Naive B cell (primary cell): ENCODE results near the gene SMIM41. TPM values are rescaled to one million over a fixed set of nuclear protein-coding genes. Genes with fewer than 3 reads are reported as not detected.
"Not testable (repeated sequence)": the region's sequence is repeated elsewhere in the genome, so short reads cannot be mapped to it uniquely, and the experiment has no call there.

Experiments
- ATAC-seq, 2 donors: fragments of 150-1000 bp; cut with Tn5 transposase; 2 replicates each; pipeline ENCODE4 v1.10.0; 2021; ENCODE audit warnings: low read depth in 2 of 2, mild to moderate bottlenecking in 2 of 2, moderate library complexity in 2 of 2
- DNase-seq: peaks from one replicate; pipeline ENCODE4 v3.0.0; 2022
- H3K27ac Mint-ChIP-seq, 6 donors: one replicate each; pipeline ENCODE4 v1.8.0; 2020 to 2022; ENCODE audit warnings: mild to moderate bottlenecking in 6 of 6, mixed read lengths in 6 of 6, moderate library complexity in 5 of 6, inconsistent platforms in 2 of 6
- H3K27me3 Mint-ChIP-seq, 3 donors: one replicate each; pipeline ENCODE4 v1.8.0; 2021 to 2022; ENCODE audit warnings: mixed read lengths in 3 of 3, mild to moderate bottlenecking in 1 of 3
- H3K36me3 Mint-ChIP-seq, 2 donors: one replicate each; pipeline ENCODE4 v1.8.0; 2020 to 2022; ENCODE audit warnings: mixed read lengths in 2 of 2, inconsistent platforms in 1 of 2, mild to moderate bottlenecking in 1 of 2
- H3K4me1 Mint-ChIP-seq, 3 donors: one replicate each; pipeline ENCODE4 v1.8.0; 2020 to 2022; ENCODE audit warnings: mixed read lengths in 3 of 3, inconsistent platforms in 1 of 3, mild to moderate bottlenecking in 1 of 3, moderate library complexity in 1 of 3
- H3K4me3 Mint-ChIP-seq, 8 donors: one replicate each; pipeline ENCODE4 v1.8.0; 2020 to 2022; ENCODE audit warnings: mild to moderate bottlenecking in 8 of 8, mixed read lengths in 8 of 8, moderate library complexity in 8 of 8, inconsistent platforms in 2 of 8
- H3K9me3 Mint-ChIP-seq, 7 donors: one replicate each; pipeline ENCODE4 v1.8.0; 2020 to 2022; ENCODE audit warnings: mixed read lengths in 7 of 7, mild to moderate bottlenecking in 5 of 7, inconsistent platforms in 2 of 7, moderate library complexity in 1 of 7
- polyA plus RNA-seq, 6 donors: library from polyadenylated mRNA; unstranded; fragments of 300-500 nt; fragmentation: Illumina TruSeq; gene quantifications; one replicate each; pipeline ENCODE4 v1.2.3, GENCODE V29; 2021; ENCODE audit warnings: low read depth in 6 of 6

The SMIM41 gene
- polyA plus RNA-seq, 6 donors from 2014 or later = not detected

- no peak for DNase-seq
- H3K27me3 Mint-ChIP-seq = peaks cover 26 to 49% (median 46%) of the 10 kb centered on the region in 3 donors
- no peak for ATAC-seq
Observed at GRCh38 chr12:52089491-52089890, 10.0 kb downstream of the SMIM41 start.

GRCh38 chr12:52090291-52090690, 10.8 kb downstream of the SMIM41 start:
- H3K27me3 Mint-ChIP-seq = peaks cover 26 to 53% (median 49%) of the 10 kb centered on the region in 3 donors

More at GRCh38 chr12:52089491-52089890, 10.0 kb downstream of the SMIM41 start:
- Mint-ChIP-seq H3K27ac (peak overlapping the region in 2 of 6 donors; percentile 5 to 72), H3K36me3 (no peaks in the 10 kb centered on the region), H3K4me1 (peaks cover 11 to 13% (median 11%) of the 10 kb centered on the region in 3 donors), H3K9me3 (no peaks in the 10 kb centered on the region), H3K4me3 (no peak overlapping the region)

GRCh38 chr12:52091061-52091460, 11.6 kb downstream of the SMIM41 start:
- ATAC-seq = no peak
- Mint-ChIP-seq H3K4me3 (no peak overlapping the region), H3K36me3 (no peaks in the 10 kb centered on the region), H3K4me1 (peaks cover 11 to 13% (median 11%) of the 10 kb centered on the region in 3 donors), H3K9me3 (no peaks in the 10 kb centered on the region), H3K27ac (peak overlapping the region in 2 of 6 donors; percentile 28 to 59), H3K27me3 (peaks cover 26 to 61% (median 55%) of the 10 kb centered on the region in 3 donors)
- no peak for DNase-seq

More at GRCh38 chr12:52090291-52090690, 10.8 kb downstream of the SMIM41 start:
- H3K4me3 Mint-ChIP-seq = no peak overlapping the region
- no peaks in the 10 kb centered on the region for H3K9me3 Mint-ChIP-seq
- peaks cover 11 to 13% (median 11%) of the 10 kb centered on the region in 3 donors for H3K4me1 Mint-ChIP-seq
- ATAC-seq (no peak), DNase-seq (no peak)
- H3K36me3 Mint-ChIP-seq = no peaks in the 10 kb centered on the region
- no peak overlapping the region for H3K27ac Mint-ChIP-seq

- Mint-ChIP-seq H3K36me3 (no peaks in the 10 kb centered on the region), H3K9me3 (no peaks in the 10 kb centered on the region), H3K27ac (no peak overlapping the region), H3K4me1 (peaks cover 11 to 13% (median 11%) of the 10 kb centered on the region in 3 donors), H3K4me3 (no peak overlapping the region), H3K27me3 (peaks cover 26 to 56% (median 54%) of the 10 kb centered on the region in 3 donors)
- no peak for ATAC-seq
- DNase-seq = no peak
Observed at GRCh38 chr12:52091869-52092268, 12.4 kb downstream of the SMIM41 start.

GRCh38 chr12:52093346-52093745, 13.8 kb downstream of the SMIM41 start:
- Mint-ChIP-seq H3K27ac (no peak overlapping the region), H3K27me3 (peaks cover 20 to 59% (median 53%) of the 10 kb centered on the region in 3 donors), H3K4me1 (peaks cover 5 to 7% (median 5%) of the 10 kb centered on the region in 3 donors), H3K36me3 (no peaks in the 10 kb centered on the region), H3K9me3 (no peaks in the 10 kb centered on the region), H3K4me3 (no peak overlapping the region)
- ATAC-seq (no peak), DNase-seq (no peak)

GRCh38 chr12:52096332-52097044, 17.0 kb downstream of the SMIM41 start:
- peaks cover 18 to 50% (median 41%) of the 10 kb centered on the region in 3 donors for H3K27me3 Mint-ChIP-seq
- H3K36me3 Mint-ChIP-seq = no peaks in the 10 kb centered on the region
- H3K9me3 Mint-ChIP-seq = no peaks in the 10 kb centered on the region
- no peaks in the 10 kb centered on the region for H3K4me1 Mint-ChIP-seq
- H3K27ac Mint-ChIP-seq = no peak overlapping the region
- ATAC-seq (no peak), DNase-seq (no peak)
- H3K4me3 Mint-ChIP-seq = no peak overlapping the region

GRCh38 chr12:52097045-52097666, 17.7 kb downstream of the SMIM41 start:
- peaks cover 15 to 43% (median 36%) of the 10 kb centered on the region in 3 donors for H3K27me3 Mint-ChIP-seq

GRCh38 chr12:52104431-52105089, 25.1 kb downstream of the SMIM41 start:
- not testable (repeated sequence) for H3K36me3 Mint-ChIP-seq, ATAC-seq, DNase-seq, H3K9me3 Mint-ChIP-seq
- peak overlapping the region in 4 of 6 donors; percentile 28 to 72 (median 50) for H3K27ac Mint-ChIP-seq
- peaks cover 13 to 20% (median 15%) of the 10 kb centered on the region in 3 donors for H3K4me1 Mint-ChIP-seq
- peaks cover 2 to 11% (median 6%) of the 10 kb centered on the region in 3 donors for H3K27me3 Mint-ChIP-seq
- peak overlapping the region in 7 of 8 donors; percentile 56 to 88 (median 79) for H3K4me3 Mint-ChIP-seq

More at GRCh38 chr12:52097045-52097666, 17.7 kb downstream of the SMIM41 start:
- Mint-ChIP-seq H3K36me3 (no peaks in the 10 kb centered on the region), H3K9me3 (no peaks in the 10 kb centered on the region), H3K27ac (no peak overlapping the region), H3K4me3 (no peak overlapping the region), H3K4me1 (no peaks in the 10 kb centered on the region)
- DNase-seq = no peak
- ATAC-seq = no peak

- not testable (repeated sequence) for H3K9me3 Mint-ChIP-seq, ATAC-seq, H3K27me3 Mint-ChIP-seq, H3K36me3 Mint-ChIP-seq
- H3K4me1 Mint-ChIP-seq = peaks cover 26 to 45% (median 38%) of the 10 kb centered on the region in 3 donors
- DNase-seq = peak; percentile 63
- H3K4me3 Mint-ChIP-seq = peak overlapping the region in 1 of 8 donors; percentile 23
- peak overlapping the region in 4 of 6 donors; percentile 42 to 85 (median 62) for H3K27ac Mint-ChIP-seq
Observed at GRCh38 chr12:52116222-52117125, 37.0 kb downstream of the SMIM41 start.

- H3K4me1 Mint-ChIP-seq = peaks cover 33 to 49% (median 45%) of the 10 kb centered on the region in 3 donors
- not testable (repeated sequence) for H3K9me3 Mint-ChIP-seq, DNase-seq, H3K27me3 Mint-ChIP-seq, H3K36me3 Mint-ChIP-seq
- H3K4me3 Mint-ChIP-seq = peak overlapping the region in 4 of 8 donors; percentile 4 to 80 (median 17)
- ATAC-seq = peak; percentile 10 to 18
- H3K27ac Mint-ChIP-seq = peak overlapping the region; percentile 87 to 96 (median 92)
Observed at GRCh38 chr12:52117806-52118475, 38.4 kb downstream of the SMIM41 start.

- Mint-ChIP-seq H3K4me3 (peak overlapping the region in 7 of 8 donors; percentile 23 to 80 (median 49)), H3K4me1 (peaks cover 33 to 49% (median 45%) of the 10 kb centered on the region in 3 donors), H3K27me3 (peaks cover 0 to 7% (median 5%) of the 10 kb centered on the region in 3 donors), H3K27ac (peak overlapping the region; percentile 39 to 96 (median 91)), H3K9me3 (no peaks in the 10 kb centered on the region), H3K36me3 (no peaks in the 10 kb centered on the region)
- DNase-seq = peak; percentile 31
- peak; percentile 9 to 29 for ATAC-seq
Observed at GRCh38 chr12:52119398-52120254, 40.1 kb downstream of the SMIM41 start.
